NCI-H345 treated with DMSO at 0.1 percent for 48 hours (cell line): ENCODE data around the gene ALLC.
"Not testable (repeated sequence)": the region's sequence is repeated elsewhere in the genome, so short reads cannot be mapped to it uniquely, and the experiment has no call there.

ENCODE experiments used
- DNase-seq: peaks from one replicate; lab custom pipeline; 2025; ENCODE audit not compliant: unreplicated experiment; lab: John Stamatoyannopoulos, UW

The ALLC gene

DNA sequence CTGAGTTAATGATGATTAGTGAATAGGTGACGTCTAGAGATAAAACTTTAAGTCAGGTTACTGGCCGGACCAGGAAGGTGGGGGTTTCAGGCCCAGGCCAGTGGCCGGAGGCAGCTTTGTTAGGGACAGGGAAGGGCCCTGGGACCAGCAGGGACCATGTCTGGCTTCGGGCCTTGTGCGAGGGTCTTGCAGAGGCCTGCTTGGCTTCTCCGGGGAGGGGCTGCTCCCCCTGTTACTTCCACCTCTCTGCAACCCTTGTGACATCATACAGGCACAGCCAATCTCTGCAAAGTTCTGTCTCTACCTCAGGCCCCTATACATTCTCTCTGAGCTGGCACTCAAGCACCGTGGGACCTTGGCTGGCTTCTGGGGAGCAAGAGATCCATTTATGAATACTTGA, at the start of gene ALLC:
Gene ALLC, plus strand, starts transcription at position 320 of the 400 bp plus-strand sequence. CDS start 12,958 bp downstream, outside the sequence.
- no peak for DNase-seq

DNA sequence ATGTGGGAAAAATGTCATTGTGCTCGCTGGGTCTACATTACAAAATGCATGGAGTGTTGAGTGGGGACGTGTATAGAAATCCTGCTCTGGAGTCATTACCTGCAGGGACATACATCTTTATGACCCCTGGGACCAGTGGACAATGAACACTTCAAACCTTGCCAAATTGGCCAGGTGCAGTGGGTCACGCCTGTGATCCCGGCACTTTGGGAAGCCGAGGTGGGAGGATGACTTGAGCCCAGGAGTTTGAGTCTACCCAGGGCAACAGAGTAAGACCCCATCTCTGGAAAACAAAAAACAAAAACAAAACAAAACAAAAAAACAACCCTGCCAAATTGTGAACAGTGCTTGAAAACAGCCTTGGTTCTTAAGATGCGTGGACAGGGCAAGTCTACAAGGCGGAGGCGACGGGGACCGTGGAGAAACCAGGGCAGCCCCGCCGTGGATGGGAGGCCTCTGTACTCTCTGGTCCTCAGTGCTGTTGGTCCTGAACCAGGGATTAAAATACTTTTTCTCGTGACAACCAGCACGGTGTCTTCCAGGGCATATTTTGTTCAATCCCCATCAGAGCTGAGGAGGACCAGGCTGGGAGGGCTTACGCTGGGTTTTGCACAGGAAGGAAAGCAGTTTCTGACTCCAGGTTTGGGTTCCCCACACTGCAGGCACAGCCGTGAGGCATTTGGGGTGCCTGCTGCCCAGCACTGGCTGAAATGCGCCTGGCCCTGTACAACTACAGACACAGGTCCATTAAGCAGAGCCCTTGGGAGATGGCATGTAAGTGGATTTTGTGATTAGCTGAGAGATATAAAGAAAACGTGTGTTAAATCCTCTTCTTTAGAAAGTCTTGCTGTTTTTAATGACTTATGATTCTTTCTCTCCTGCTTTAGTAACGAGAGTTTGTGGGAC, 49.4 kb upstream of the ALLC start:
- DNase-seq = no peak

DNA sequence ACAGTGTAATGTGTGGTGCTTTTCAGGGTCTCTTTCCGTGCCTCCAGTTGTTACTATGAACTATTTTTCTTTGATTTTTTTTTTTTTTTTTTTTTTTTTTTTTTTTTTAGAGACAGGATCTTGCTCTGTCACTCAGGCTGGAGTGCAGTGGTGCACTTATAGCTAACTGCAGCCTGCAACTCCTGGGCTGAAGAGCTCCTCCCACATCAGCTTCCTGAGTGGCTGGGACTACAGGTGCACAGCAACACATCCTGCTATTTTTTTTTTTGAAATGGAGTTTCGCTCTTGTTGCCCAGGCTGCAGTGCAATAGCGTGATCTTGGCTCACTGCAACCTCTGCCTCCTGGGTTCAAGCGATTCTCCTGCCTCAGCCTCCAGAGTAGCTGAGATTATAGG, 48.7 kb upstream of the ALLC start:
- not testable (repeated sequence) for DNase-seq

- no peak for DNase-seq
Measured at GRCh38 chr2:3610415-3610814, 47.6 kb upstream of the ALLC start.

- no peak for DNase-seq
Measured at GRCh38 chr2:3610881-3611505, 47.0 kb upstream of the ALLC start.

DNA sequence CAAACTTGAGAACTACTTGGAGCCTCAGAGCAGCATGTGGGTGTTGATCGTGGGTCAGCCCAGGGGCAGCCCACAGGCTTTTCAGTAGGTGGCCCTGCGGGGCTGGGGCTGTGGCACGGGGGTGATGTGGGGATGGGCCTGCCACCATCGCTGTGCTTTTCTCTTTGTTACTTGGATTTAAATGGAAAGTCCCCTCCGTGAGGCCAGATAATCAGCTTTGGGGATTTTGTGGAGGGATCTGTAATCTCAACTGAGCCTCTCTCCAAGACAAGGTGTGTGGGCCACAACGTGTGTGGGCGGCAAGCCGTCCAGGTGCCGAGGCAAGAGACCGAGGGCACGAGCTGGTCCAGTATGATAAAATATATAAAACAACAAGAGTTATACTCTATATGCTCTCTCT, 46.4 kb upstream of the ALLC start:
- no peak for DNase-seq

DNA sequence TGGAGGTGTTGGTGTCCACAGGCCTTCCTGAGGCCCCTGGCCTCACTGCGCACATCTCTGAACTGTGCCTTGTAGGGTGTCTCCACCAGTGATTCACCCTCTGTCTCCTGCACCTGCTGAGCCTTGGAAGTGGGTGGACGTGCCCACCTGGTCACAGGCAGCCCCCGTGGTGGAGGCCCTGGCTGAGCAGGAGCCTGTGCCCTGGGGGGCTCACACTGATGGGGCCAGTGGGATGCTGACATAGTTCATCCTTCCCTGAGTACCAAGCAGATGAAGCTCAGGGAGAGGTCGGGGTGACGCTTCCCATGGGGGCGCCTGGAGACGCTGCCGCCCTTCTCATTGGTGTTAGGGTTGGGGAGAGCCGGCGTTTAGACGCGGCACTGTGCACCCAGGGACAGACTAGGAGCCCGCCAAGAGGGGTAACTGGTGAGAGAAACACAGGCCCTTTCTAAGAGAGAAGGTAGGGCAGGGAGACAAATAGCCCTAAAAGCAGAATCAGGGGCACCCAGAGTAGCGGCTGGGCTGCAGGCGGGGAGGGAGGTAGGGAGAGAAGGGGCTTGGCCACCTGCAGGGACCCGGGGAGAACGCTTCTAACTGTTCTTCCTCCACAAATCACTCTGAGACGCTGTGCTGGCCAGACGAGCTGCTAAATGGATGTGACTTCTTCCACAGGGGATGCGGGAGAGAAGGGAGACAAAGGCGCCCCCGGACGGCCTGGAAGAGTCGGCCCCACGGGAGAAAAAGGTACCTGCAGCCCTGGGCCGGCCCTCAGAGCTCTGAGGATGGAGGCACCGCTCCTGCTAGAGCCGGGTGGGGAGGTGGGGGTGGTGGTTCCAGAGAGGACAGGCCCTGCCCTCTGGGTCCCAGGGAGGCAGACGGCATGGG, 45.1 kb upstream of the ALLC start:
- no peak for DNase-seq

- DNase-seq = no peak
Measured at GRCh38 chr2:3613524-3613905, 44.5 kb upstream of the ALLC start.

DNA sequence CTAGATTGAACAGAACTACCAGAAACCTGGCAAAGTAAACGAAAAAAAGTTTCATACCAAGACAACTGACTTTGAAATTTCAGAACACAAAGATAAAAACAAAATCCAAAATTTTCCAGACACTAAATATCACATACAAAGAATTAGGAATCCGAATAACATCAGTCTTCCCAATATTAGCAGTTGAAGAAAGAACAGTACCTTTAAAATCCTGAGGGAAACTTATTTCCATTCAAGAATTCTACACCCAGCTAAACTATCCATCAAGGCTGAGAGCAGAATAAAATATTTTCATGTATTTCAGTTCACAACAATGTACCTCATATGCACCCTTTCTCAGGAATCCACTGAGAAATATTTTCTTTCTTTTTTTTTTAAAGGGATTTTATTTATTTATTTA, 43.3 kb upstream of the ALLC start:
- not testable (repeated sequence) for DNase-seq

DNA sequence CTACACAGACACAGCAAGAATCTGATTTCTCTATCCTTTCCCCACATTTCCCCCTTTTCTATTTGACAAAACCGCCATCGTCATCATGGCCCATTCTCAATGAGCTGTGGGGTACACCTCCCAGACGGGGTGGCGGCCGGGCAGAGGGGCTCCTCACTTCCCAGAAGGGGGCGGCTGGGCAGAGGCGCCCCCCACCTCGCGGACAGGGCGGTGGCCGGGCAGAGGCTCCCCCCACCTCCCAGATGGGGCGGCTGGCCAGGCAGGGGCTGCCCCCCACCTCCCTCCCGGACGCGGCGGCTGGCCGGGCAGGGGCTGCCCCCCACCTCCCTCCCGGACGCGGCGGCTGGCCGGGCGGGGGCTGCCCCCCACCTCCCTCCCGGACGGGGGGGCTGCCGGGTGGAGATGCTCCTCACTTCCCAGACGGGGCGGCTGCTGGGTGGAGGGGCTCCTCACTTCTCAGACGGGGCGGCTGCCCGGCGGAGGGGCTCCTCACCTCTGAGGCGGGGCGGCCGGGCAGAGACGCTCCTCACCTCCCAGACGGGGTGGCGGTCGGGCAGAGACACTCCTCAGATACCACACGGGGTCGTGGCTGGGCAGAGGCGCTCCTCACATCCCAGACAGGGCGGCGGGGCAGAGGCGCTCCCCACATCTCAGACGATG, 42.3 kb upstream of the ALLC start:
- DNase-seq = not testable (repeated sequence)

DNA sequence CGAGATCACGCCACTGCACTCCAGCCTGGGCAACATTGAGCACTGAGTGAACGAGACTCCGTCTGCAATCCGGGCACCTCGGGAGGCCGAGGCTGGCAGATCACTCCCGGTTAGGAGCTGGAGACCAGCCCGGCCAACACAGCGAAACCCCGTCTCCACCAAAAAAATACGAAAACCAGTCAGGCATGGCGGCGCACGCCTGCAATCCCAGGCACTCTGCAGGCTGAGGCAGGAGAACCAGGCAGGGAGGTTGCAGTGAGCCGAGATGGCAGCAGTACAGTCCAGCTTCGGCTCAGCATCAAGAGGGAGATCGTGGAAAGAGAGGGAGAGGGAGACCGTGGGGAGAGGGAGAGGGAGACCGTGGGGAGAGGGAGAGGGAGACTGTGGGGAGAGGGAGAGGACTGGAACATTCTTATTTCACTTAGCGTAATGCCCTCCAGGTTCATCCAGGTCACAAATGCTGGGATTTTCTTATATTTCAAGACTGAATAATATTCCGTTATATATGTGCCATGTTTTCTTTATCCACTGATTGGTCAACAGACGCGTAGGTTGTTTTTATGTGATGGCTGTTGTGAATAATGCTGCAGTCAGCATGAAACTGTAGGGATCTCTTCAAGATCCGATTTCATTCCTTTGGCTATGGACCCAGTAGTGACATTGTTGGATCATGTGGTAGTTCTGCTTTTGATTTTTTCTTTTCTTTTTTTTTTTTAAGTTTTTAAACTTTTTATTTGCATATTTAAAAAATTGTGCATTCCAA, 41.4 kb upstream of the ALLC start:
- DNase-seq = not testable (repeated sequence)

DNA sequence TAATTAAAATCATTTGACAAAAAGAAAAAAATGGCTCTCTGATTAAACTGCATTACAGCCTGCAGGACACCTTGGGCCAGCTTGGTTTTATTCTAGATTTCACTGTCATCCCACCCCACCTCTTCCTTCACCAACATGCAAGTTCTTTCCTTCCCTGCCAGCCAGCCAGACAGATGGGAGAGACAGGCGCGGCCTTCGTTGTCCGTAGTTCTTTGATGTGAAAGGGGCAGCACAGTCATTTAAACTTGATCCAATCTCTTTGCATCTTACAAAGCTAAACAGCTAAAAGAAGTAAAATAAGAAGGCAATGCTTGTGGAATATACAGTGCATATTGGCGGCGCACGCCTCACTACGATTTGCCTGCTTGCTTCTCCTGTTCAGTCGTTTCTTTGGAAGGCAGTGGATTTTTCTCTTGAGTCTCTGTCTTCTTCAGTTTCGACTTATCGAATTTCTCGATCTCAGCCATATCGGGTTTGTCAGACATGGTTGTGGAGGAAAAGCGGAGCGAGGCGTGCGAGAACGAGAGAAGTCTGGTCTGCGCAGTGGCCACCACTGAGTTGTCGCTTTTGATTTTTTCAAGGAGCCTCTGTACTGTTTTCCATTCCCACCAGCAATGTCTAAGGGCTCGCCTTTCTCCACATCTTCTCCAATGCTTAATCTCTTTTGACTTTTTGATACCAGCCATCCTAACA, 40.7 kb upstream of the ALLC start:
- no peak for DNase-seq

DNA sequence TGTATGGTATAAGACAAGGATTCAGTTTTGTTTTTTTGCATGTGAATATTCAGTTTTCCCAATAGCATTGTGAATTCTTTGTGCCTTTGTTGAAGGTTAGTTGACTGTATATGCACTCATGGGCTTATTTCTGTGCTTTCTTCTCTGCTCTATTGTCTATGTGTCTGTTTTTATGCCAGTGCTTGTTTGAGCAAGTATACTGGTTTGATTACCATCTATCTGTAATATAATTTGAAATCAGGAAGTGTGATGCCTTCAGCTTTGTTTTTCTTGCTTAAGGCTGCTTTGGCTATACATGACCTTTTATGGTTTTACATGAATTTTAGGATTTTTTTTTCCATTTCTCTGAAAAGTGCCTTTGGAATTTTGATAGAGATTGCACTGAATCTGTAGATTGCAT, 39.6 kb upstream of the ALLC start:
- DNase-seq = no peak

DNA sequence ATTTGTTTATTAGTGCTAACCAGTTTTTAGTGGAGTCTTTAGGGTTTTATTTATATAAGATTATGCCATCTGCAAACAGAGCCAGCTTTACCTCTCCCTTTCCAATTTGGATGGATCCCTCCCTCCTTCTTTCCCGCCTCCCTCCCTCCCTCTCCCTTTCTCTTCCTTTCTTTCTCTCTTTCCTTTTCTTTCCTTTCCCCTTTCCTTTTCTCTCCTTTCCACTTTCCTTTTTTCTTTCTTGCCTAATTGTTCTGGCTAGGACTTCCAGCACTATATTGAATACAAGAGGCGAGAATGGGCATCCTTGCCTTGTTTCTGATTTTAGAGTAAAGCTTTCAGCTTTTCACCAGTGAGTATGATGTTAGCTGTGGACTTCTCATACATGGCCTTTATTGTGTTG, 39.0 kb upstream of the ALLC start:
- DNase-seq = no peak

- not testable (repeated sequence) for DNase-seq
Measured at GRCh38 chr2:3619661-3620060, 38.3 kb upstream of the ALLC start.

GRCh38 chr2:3620834-3621233, 37.2 kb upstream of the ALLC start:
- DNase-seq = no peak

GRCh38 chr2:3622967-3623366, 35.0 kb upstream of the ALLC start:
- no peak for DNase-seq

DNA sequence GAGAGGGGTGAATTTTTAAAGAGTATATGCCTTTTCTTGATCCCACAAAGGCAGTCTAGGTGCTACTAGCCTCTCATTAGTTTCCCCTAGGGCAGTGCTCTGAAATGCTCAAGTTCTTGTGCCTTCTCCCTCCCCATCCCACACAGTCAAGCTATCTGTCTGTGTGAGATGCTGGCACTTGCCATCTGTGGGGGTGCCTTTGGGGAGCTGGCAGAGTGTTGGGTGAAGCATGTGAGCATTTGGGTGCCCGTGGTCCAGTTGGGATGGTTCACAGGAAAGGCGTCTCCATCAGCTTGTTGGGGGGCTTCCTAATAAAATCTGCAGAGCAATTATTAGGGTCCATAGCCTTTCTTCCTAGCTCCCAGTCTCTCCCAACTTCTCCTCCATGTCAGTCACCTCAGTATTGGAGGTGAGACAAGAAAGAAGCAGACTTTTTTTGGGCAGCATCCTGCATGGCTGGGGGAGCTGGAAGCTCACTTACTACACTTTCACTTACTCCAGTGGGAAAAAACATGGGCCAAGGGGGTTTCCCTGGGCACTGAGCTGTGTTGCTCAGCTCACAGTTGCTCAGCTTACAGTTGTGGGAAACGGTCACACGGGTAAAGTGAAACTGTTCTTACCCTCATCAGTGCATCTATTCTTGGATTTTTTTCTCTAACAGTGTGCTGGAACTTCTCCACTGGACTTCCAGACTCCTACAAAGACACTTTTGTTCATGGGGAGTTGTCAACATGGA, 33.8 kb upstream of the ALLC start:
- DNase-seq = no peak

DNA sequence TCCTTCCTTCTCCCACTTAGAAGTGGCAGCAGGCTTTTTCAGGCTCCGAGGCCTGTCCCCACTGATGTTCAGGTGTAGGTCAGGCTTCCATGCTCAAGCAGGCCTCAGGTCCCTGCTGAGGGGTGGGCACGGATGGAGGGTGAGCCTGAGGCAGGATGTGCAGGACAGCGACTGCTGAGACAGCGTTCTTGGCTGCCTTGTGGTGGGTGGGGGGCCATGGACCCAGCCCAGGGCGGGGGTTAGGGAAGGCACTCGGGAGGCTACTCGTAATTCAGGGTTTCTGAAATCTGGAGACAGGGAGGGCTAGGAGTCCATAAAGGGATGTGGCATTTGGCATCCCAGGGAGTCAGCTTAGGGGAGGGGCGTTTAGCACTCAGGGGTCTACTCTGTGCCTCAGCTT, 32.8 kb upstream of the ALLC start:
- no peak for DNase-seq
